Measurements from ENCODE around the gene CENPC. TPM values are rescaled to one million over a fixed set of nuclear protein-coding genes. Genes with fewer than 3 reads are reported as not detected.

CENPC gene
- total RNA-seq, 1 experiment from 2014 or later = 19.1 TPM

GRCh38 chr4:67571975-67572374 lies 26.7 kb upstream of the CENPC start (continued):
- TF ChIP-seq MLX (CRISPR knock-in tag; IDR thresholded peaks at IDR 0.05) (no peak), NFYB (CRISPR knock-in tag; conservative IDR thresholded peaks at IDR 0.05; ENCODE audit: low read depth) (no peak), AFF4 (CRISPR knock-in tag; IDR thresholded peaks at IDR 0.05; ENCODE audit: borderline replicate concordance) (no peak)

- no peak for ATAC-seq
- Mint-ChIP-seq H3K4me1 (peaks cover 5% of the 10 kb centered on the region), H3K4me3 (no peak overlapping the region), H3K36me3 (no peaks in the 10 kb centered on the region), H3K9me3 (no peaks in the 10 kb centered on the region), H3K27me3 (ENCODE audit: low read depth) (no peaks in the 10 kb centered on the region), H3K27ac (no peak overlapping the region)
- no peak for DNase-seq (ENCODE audit: low spot score)
- CTCF ChIA-PET = no interaction called here
- TF ChIP-seq, protein P1, sequence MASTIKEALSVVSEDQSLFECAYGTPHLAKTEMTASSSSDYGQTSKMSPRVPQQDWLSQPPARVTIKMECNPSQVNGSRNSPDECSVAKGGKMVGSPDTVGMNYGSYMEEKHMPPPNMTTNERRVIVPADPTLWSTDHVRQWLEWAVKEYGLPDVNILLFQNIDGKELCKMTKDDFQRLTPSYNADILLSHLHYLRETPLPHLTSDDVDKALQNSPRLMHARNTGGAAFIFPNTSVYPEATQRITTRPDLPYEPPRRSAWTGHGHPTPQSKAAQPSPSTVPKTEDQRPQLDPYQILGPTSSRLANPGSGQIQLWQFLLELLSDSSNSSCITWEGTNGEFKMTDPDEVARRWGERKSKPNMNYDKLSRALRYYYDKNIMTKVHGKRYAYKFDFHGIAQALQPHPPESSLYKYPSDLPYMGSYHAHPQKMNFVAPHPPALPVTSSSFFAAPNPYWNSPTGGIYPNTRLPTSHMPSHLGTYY (CRISPR knock-in tag; IDR thresholded peaks at IDR 0.05) = no peak
- TF ChIP-seq ATF1 (CRISPR knock-in tag; IDR thresholded peaks at IDR 0.05) (no peak), JAZF1 (CRISPR knock-in tag; IDR thresholded peaks at IDR 0.05) (no peak), ZNF396 (CRISPR knock-in tag; IDR thresholded peaks at IDR 0.05; ENCODE audit: borderline replicate concordance) (no peak), ZNF423 (CRISPR knock-in tag; IDR thresholded peaks at IDR 0.05) (no peak)
- TF ChIP-seq, protein P2, sequence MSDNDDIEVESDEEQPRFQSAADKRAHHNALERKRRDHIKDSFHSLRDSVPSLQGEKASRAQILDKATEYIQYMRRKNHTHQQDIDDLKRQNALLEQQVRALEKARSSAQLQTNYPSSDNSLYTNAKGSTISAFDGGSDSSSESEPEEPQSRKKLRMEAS (CRISPR knock-in tag; IDR thresholded peaks at IDR 0.05) = no peak
- POLR2A ChIA-PET = no interaction called here
Observed at GRCh38 chr4:67570537-67570936, 25.2 kb upstream of the CENPC start.

- DNase-seq (ENCODE audit: low spot score) (no peak), ATAC-seq (no peak)
- Mint-ChIP-seq H3K27ac (no peak overlapping the region), H3K36me3 (no peaks in the 10 kb centered on the region), H3K27me3 (ENCODE audit: low read depth) (no peaks in the 10 kb centered on the region), H3K4me1 (no peaks in the 10 kb centered on the region), H3K4me3 (no peak overlapping the region), H3K9me3 (no peaks in the 10 kb centered on the region)
- TF ChIP-seq IRF2 (CRISPR knock-in tag; IDR thresholded peaks at IDR 0.05; ENCODE audit: borderline replicate concordance, low read depth) = no peak
- TF ChIP-seq ZBTB43 (CRISPR knock-in tag; IDR thresholded peaks at IDR 0.05) = no peak
- no peak for TF ChIP-seq ESRRA (CRISPR knock-in tag; IDR thresholded peaks at IDR 0.05; ENCODE audit: borderline replicate concordance)
- ChIA-PET CTCF (no interaction called here), POLR2A (no interaction called here)
Observed at GRCh38 chr4:67568820-67569219, 23.5 kb upstream of the CENPC start.

- no peak overlapping the region for H3K4me3 Mint-ChIP-seq
- CTCF ChIA-PET = no interaction called here
- no peaks in the 10 kb centered on the region for H3K4me1 Mint-ChIP-seq
- H3K27me3 Mint-ChIP-seq (ENCODE audit: low read depth) = no peaks in the 10 kb centered on the region
- no peaks in the 10 kb centered on the region for H3K9me3 Mint-ChIP-seq
- no peaks in the 10 kb centered on the region for H3K36me3 Mint-ChIP-seq
- DNase-seq (ENCODE audit: low spot score) (no peak), ATAC-seq (no peak)
- no peak overlapping the region for H3K27ac Mint-ChIP-seq
- POLR2A ChIA-PET = no interaction called here
- TF ChIP-seq ZBTB21 (CRISPR knock-in tag; IDR thresholded peaks at IDR 0.05; ENCODE audit: borderline replicate concordance) (no peak), NFYB (CRISPR knock-in tag; conservative IDR thresholded peaks at IDR 0.05; ENCODE audit: low read depth) (no peak), NFE2L1 (CRISPR knock-in tag; IDR thresholded peaks at IDR 0.05) (no peak), ZNF138 (CRISPR knock-in tag; conservative IDR thresholded peaks at IDR 0.05) (no peak), IRF1 (CRISPR knock-in tag; IDR thresholded peaks at IDR 0.05) (no peak), RELA (CRISPR knock-in tag; IDR thresholded peaks at IDR 0.05; ENCODE audit: borderline replicate concordance) (no peak), ETV6 (CRISPR knock-in tag; IDR thresholded peaks at IDR 0.05) (no peak)
- TF ChIP-seq, protein P3, sequence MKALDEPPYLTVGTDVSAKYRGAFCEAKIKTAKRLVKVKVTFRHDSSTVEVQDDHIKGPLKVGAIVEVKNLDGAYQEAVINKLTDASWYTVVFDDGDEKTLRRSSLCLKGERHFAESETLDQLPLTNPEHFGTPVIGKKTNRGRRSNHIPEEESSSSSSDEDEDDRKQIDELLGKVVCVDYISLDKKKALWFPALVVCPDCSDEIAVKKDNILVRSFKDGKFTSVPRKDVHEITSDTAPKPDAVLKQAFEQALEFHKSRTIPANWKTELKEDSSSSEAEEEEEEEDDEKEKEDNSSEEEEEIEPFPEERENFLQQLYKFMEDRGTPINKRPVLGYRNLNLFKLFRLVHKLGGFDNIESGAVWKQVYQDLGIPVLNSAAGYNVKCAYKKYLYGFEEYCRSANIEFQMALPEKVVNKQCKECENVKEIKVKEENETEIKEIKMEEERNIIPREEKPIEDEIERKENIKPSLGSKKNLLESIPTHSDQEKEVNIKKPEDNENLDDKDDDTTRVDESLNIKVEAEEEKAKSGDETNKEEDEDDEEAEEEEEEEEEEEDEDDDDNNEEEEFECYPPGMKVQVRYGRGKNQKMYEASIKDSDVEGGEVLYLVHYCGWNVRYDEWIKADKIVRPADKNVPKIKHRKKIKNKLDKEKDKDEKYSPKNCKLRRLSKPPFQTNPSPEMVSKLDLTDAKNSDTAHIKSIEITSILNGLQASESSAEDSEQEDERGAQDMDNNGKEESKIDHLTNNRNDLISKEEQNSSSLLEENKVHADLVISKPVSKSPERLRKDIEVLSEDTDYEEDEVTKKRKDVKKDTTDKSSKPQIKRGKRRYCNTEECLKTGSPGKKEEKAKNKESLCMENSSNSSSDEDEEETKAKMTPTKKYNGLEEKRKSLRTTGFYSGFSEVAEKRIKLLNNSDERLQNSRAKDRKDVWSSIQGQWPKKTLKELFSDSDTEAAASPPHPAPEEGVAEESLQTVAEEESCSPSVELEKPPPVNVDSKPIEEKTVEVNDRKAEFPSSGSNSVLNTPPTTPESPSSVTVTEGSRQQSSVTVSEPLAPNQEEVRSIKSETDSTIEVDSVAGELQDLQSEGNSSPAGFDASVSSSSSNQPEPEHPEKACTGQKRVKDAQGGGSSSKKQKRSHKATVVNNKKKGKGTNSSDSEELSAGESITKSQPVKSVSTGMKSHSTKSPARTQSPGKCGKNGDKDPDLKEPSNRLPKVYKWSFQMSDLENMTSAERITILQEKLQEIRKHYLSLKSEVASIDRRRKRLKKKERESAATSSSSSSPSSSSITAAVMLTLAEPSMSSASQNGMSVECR (CRISPR knock-in tag; IDR thresholded peaks at IDR 0.05; ENCODE audit: borderline replicate concordance) = no peak
Observed at GRCh38 chr4:67566335-67566734, 21.0 kb upstream of the CENPC start.

Measured in WTC11 (cell line).